Measurements from ENCODE around the gene TMEM178A.

DNA sequence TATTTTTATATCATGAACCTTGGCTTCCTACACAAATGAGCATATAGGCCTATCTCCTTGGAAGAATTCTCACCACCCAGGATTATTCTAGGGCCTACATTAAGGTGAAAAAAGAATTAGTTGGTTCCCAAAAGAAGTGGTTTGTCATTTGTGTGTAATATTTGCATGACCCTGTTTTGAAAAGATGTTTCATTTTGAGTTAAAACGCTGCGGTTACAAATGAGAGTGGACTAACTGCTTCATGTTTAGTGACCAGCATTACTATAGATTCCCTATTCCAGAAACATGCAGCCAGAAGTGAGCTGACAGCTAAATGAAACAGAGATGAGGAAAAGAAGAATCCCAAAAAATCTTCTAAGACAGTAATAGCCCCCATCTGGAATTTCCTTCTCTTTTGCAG lies 44.1 kb upstream of the TMEM178A start:
- TF ChIP-seq MAX (IDR thresholded peaks at IDR 0.05) (no peak), ESRRA (IDR thresholded peaks at IDR 0.05; ENCODE audit: borderline replicate concordance, low read length) (no peak), CTCF (IDR thresholded peaks at IDR 0.05) (no peak), MAFK (IDR thresholded peaks at IDR 0.05; ENCODE audit: partially characterized antibody) (no peak), NFE2L2 (conservative IDR thresholded peaks at IDR 0.05; ENCODE audit: low read length) (no peak), POLR2A (IDR thresholded peaks at IDR 0.05; ENCODE audit: low read length) (no peak), HOXA7 (CRISPR knock-in tag; IDR thresholded peaks at IDR 0.05) (no peak), RFX5 (IDR thresholded peaks at IDR 0.05) (no peak), RARB (CRISPR knock-in tag; IDR thresholded peaks at IDR 0.05) (no peak), USF2 (IDR thresholded peaks at IDR 0.05) (no peak)
